ENCODE measurements around the gene SRSF5. TPM values are rescaled to one million over a fixed set of nuclear protein-coding genes. Genes with fewer than 3 reads are reported as not detected.

Gene SRSF5
- total and polyA plus RNA-seq, 2 of the 13 experiments (the other 11 are each of a cell fraction or from before 2014, with no cell fraction given), result 189 to 277 TPM

DNA sequence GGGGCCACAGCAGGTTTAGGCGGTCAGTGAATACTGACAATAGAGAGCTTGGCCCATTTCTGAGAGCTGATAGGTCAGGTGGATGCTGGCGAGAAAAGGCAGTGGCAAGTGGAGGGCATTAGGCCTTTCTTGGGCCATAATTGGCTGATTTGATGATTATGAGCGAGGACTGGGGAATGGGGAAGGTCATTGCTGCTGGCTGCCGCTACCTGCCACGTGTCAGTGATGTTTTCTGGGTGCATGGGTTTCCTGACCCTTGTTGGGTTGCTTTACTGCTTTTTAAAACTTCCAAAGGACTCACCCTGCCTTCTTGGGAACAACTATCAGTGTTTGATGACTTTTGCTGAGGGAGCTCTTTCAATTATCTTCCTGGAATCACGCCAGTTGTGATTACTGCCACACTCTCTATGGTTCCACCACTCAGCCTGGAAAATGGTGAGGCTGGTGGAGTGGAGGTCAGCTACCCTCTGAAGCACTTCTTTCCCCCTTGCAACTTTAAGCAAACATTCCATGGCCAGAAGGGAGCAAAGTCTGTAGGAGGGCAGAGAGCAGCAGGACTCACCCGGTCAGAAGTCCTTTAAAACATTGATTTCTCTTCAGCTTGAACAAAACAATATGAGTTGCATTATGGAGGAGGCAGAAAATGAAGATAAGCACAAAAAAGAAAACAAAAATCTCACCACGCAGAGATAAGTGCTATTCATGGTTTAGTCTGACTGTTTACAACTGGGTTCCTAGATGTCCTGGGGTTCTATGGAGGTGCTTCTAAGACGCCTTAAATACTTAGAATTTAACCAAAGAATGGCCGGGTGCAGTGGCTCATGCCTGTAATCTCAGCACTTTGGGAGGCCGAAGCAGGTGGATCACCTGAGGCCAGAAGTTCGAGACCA, 42.2 kb downstream of the SRSF5 start (continued):
- TF ChIP-seq CEBPZ (IDR thresholded peaks at IDR 0.05; ENCODE audit: low read length), result no peak
- peak; percentile 84 for TF ChIP-seq ERF (CRISPR knock-in tag; IDR thresholded peaks at IDR 0.05)
- no peak for TF ChIP-seq ZBTB44 (CRISPR knock-in tag; IDR thresholded peaks at IDR 0.05)
- TF ChIP-seq PHB2 (IDR thresholded peaks at IDR 0.05; ENCODE audit: partially characterized antibody), result no peak
- TF ChIP-seq ATF7 (IDR thresholded peaks at IDR 0.05), result no peak
- no peak for TF ChIP-seq ATF7 (CRISPR knock-in tag; IDR thresholded peaks at IDR 0.05)
- no peak for TF ChIP-seq TBL1XR1 (IDR thresholded peaks at IDR 0.05; ENCODE audit: borderline replicate concordance, low read length, partially characterized antibody)
- no peak for TF ChIP-seq ZNF597 (CRISPR knock-in tag; IDR thresholded peaks at IDR 0.05)
- no peak for TF ChIP-seq ZNF569 (CRISPR knock-in tag; IDR thresholded peaks at IDR 0.05; ENCODE audit: borderline replicate concordance)
- peak; percentile 74; the same call in 1 of the 2 replicates for TF ChIP-seq ZNF557 (CRISPR knock-in tag; IDR thresholded peaks at IDR 0.05)
- TF ChIP-seq ZHX2 (IDR thresholded peaks at IDR 0.05; ENCODE audit: low read depth), result peak; percentile 35; the same call in 1 of the 2 replicates
- peak; percentile 45; the same call in 1 of the 2 replicates for TF ChIP-seq ZHX2 (CRISPR knock-in tag; IDR thresholded peaks at IDR 0.05; ENCODE audit: borderline replicate concordance)

Data from HepG2 (cell line).